GM18867 (cell line): ENCODE results near the gene ADAMTS13.

Source experiments
- ATAC-seq: cut with Tn5 transposase; IDR thresholded peaks from one replicate; pipeline ENCODE4 v1.9.1; 2021; ENCODE audit warnings: mild to moderate bottlenecking, moderate library complexity; ENCODE audit not compliant: unreplicated experiment

The ADAMTS13 gene

DNA sequence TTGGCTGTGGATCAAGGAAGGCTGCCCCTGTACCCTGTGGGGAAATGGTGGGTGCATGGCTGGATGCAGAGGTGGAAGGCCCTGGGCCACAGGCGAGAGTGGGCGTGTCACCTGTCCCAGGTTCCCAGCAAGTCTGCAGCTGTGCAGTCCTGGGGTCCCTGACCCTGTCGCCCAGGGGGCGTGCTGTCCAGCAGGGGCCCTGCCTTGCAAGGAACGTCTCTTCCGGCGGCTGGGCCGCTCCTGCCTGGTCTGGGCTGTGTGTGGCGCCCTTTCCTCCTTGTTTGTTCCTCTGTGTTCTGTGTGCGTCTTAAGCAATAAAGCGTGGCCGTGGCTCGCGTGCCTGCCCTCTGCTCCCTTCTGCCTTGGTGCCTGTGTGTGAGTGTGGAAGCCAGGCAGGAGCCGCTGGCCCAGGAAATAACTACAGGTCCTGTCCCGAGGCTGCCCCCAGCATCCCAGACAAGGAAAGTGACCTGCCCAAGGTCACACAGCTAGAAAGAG, 48.3 kb downstream of the ADAMTS13 start:
- ATAC-seq, result no peak

DNA sequence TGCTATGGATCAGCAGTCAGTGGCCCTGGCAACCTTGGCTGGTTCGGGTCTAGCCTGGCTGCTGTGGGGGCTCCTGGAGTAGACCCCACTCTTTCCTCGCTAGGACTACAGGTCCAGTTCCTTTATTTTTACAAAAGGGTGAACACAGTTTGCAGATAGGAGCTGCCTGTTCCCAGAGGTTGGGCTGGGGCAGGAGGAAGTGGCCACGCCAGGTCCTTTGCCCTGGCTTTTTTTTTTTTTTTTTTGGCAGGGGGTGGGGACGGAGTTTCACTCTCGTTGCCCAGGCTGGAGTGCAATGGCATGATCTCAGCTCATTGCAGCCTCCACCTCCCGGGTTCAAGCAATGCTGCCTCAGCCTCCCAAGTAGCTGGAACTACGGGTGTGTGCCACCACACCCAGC, 48.8 kb downstream of the ADAMTS13 start:
- no peak for ATAC-seq

DNA sequence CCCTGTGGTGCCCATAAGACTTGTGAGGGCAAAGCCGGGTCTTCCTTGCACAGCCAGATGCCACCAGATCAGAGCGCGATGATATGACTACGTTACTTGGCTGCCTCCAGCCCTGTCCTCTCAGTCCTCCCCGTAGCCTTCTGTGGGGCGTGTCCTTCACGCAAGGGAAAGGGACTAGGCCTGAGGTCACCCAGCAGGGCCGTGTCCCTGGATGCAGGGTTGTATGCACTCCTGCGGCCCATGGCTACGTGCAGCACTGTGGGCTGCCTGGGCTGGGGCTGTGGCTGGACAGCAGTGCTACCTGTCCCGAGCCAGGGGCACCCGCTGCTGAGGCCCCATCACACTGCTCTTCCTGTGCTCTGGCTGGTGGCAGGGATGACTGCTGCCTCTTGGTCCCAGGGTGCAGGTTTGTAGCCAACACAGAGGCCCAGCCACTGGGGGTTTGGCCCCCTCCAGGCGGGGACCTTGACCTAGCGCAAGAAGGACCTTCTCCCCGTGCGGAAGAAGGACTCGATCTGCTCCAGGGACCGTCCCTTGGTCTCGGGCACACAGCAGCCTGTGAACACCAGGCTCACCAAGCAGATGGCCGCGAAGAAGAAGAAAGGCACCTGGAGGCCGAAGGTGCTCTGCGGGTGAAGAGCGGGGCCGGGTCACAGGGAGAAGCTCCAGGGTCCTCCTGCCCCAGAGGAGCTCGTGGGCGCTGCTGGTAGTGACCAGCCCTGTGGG, 49.5 kb downstream of the ADAMTS13 start:
- ATAC-seq, result no peak

DNA sequence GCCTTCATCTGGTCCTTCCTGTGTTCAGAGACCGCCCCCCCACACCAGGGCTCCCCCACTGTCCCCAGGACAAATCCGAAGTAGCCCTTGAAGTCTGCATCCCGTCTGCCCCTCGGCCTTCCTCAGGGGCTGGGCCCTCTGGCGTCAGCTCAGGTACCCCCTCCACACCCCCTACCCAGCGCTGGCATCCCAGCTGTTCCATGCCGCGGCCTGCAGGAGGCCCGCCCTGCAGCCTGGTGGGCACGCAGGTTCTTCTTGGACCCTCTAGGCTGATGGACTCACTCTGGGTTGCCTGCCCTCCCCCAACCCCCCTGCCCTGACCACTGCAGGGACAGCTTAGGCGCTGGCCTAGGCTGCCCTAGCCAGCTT, 50.1 kb downstream of the ADAMTS13 start:
- no peak for ATAC-seq

DNA sequence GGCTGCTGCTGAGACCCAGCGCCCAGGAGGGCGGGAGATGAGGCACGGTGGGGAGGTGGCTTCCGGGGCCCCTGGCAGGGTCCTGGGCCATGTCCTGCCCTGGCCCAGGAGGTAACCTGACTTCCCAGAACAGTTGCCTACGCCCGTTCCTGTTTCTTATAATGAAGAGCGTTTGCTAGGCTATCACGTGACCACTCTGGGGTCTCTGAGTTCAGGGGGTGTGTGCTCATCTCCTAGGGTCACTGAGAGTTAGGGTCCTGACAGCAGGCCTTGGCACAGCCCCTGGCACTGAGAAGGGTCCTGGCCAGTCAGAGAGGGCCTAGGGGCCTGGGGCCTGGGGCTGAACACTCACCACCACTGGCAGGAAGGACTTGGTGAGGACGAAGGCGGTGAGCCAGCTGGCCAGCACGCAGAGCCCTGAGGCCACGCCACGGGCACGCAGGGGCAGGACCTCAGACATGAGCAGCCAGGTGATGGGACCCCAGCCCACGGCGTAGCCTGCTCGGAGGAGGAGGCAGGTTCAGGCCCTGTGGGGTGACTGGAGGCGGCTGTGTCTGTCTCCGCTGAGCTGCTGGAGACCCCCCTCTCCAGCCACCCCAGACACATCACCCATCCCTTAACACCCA, 50.7 kb downstream of the ADAMTS13 start:
- no peak for ATAC-seq

DNA sequence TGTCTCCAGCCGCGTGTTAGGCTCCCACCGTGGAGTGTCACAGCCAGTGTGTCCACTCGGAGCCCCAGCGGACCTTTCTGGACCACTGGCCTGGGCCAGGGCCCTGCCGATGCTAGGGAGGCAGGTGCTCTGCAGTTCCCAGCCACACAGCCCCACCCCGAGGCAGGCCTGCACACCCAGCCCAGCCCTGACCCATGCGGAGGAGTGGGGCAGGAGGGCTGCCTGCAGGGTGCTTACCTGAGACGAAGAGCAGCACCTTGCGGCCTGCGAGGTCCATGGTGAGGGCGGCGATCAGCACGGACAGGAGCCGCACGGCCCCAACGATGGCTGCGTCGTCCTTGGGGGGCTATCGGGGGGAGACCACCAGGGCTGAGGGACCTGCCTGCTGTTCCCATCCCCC, 51.6 kb downstream of the ADAMTS13 start:
- no peak for ATAC-seq

DNA sequence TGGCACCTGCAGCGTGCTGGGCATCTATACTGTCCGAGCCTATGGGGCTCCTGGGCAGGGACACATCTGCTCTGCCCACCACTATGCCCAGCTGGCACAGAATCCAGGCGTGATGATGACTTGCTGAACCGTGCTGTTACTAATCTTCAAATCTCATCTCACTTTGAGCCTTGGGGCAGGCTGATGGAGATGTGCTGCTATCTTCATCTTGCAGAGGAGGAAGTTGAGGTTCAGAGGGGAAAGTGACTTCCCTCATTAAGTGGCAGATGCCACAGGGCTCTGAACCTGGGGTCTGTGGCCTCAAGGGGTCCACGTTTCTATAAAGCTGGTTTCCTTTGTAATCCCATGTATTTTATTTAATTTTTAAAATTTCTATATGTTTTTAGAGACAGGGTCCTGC, 52.0 kb downstream of the ADAMTS13 start:
- ATAC-seq, result no peak

DNA sequence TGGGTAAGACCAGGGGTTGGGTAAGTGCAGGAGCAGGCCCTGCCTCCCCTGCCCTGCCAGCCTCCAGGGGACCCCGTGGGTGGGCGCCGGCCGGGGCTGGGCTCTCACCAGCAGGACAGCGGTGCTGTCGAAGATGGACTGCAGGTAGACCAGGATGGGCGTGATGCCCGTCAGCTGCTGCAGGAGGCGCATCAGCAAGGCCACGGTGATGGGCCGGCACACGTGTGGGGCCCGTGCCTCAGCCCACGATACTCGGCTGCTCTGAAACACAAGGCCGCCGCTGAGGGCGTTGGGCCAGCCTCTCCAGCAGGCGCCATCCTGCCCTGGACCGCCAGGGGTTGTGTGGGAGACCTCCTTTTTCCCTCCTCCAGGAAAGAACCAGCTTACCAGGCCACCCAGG, 52.7 kb downstream of the ADAMTS13 start:
- no peak for ATAC-seq

DNA sequence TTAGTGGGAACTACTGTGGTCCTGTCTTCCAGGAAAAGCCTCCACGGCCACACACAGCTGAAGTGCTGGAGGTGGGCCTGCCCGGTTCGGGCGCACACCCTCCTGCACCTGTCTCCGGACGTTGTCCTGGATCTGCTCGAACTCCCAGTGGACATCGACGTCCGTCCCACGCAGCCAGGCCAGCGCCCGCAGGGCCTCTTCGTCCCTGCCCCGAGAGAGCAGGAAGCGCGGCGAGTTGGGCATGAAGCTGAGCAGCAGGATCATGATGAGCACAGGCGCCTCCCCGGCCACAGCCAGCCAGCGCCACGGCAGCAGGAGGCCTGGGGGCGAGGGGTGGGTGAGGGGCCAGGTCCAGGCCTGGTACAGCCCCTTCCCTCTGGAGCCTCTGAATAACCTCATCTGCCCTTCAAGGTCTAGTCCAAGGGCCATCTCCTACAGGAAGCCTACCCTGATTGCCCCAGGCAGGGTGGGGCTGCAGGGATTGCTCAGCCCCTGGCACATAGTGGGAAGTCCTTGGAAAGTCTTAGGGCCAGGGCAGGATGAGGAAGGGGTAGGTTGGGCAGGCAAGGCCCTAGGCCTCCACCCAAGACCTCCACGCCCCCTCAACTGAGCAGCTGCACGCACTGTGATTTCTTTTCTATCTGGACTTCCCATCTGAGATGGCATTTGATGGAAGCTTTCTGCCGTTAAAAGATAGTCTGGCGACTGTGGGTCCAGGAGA, 53.3 kb downstream of the ADAMTS13 start:
- ATAC-seq, result no peak

DNA sequence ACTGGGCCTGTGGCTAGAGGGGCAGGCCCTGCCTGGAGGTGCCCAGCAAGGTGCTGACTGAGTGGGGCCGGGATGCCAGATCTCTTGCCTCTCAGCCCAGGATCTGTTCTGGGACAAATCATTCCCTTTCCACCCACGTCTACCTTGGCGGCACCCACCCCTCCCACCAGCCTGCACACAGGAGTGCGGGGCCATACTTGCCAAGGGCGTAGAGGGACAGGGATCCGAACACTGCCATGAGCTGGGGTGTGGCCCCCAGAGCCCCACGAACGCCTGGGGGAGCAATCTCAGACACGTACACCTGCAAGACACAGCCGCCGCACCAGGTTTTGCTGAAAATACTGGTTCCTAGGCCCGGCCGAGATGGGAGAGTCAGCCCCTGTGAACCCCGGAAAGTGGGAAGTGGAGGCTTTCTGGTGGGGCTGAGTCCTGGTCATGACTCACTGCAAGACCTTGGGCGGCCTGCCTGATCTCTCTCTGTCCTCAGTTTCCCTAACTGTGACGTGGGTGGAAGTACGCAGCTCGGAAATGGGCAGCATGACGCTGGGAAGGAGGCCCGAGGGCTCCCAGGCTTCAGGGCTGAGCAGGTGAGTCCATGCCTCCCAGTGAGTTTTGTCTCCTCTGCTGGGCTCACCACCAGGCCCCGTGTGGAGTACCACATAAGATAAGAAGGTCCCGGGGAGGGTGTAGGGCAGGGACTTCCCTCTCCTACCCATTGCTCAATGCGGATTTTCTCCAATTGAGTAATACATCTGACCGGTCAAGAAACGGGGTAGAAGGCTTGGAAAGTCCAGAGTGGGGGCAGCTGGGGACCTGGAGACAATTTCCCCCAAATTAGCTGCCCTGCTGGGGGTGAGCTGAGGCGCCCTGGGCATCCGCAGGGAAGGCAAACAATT, 54.1 kb downstream of the ADAMTS13 start:
- no peak for ATAC-seq

DNA sequence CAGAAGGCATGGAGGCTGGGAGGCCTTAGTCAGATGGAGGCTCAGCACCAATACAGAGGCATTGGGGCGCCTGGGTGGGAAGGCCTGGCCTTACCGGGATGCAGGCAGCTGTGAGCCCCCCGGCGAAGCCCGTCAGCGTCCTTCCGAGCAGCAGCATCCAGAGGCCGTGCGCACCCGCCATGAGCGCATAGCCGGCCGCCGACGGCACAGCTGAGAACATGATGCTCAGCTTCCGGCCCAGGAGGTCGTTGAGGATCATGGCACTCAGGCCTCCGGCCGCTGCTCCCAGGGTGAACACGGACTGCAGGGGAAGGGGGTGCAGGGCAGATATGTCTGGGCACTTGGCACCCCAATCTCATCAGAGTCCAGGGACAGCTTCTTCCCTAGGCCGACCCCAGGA, 54.8 kb downstream of the ADAMTS13 start:
- ATAC-seq, result no peak

DNA sequence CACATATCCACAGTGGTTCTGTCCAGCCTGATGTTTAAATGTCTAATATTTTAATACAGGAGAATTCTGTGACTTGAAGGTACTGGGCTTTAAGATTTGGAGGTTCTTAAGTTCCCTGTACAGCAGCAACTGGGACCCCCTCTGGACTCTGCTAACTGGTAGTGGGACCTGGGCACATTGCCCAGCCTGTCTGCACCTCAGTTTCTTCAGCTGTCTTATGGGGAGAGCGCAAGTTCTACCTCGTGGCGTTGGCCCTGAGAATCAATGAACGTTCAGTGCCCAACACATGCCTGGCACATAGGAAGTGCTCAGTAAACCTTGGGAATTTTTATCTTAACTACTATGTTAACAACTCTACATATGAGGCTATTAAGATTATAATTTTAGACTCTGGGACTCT, 55.3 kb downstream of the ADAMTS13 start:
- ATAC-seq, result no peak

DNA sequence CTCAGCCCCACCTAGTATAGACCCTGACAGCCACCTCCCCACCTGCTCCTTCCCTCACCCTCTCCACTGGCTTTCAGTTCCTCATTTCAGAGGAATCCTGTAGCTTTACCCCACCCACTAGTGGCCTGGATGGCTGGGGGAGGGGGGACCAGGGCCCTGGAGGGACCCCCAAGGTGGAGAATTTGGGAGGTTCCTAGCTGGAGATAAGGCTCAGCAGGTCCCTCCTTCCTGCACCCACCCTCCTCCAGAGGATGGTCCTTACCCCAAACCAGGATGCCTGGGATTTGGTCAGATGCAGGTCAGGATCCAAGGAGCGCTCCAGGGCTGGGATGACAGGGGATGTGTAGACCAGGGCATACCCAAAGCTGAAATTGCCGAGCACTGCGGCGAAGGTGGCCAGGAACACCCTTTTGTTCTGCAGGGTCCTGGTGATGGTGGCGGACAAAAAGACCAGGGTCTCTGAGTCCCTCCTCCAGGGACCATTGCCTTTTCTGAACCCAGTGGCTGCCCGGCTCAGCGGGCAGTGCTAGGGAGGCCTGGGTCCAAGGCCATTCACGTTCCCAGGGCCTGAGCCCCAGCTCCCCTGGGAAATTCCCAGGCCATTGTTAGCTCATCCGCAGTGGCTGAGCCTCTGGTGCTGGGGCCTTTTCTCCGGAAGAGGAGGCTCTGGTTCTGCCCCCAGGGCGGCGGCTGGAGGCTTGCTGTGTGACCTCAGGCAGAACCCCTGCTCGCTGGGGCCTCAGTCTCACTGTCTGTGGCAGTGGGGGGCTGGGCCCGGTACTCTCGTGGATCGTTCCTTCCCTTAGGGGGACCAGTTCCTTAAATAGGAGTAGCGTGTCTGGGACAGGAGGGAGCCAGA, 56.1 kb downstream of the ADAMTS13 start:
- ATAC-seq, result peak; percentile 30

DNA sequence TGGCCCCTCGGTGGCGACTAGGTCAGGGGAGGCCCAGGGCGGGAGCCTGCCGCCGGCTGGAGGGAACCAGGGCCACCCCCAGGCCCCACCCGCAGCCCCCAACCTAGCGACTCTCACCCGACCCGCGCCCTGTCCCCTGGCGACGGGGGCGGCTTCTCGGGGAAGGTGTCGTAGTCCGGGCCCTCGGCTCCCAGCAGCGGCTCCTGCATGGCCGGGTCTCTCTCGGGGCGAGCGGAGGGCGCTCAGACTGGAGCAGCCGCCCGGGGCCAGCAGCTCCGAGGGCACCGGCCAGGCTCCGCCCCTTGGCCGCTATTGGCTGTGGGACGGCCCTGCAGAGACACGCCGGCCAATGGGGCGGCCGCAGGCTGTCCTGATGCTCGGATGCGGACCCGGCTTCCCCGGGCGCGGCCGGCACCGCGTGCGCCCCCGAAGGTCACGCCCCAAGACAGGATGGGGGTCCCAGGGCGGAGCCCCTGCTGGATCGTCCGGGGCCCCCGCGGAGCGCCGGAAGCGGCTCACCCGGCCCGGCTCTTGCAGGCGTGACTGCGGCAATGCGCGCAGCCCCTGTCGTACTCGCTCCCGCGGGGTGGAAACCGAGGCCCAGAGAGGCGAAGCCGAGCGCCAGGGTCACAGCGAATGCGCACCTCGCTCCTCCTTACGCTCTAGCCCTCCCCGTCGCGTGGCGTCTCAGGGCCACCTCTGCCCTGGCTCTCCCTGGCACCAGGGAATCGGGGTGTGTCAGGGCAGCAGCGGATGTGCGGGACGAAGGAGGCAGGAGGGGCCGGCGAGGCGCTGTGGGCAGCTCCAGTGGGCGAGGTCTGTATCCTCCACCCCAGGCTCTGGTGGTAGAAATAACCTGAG, 56.9 kb downstream of the ADAMTS13 start, which contains the start of gene SLC2A6:
TSS of gene SLC2A6 (minus strand) at position 249 of the 861 bp plus-strand sequence. CDS start at position 209, 40 bp downstream.
- ATAC-seq, result peak; percentile 90

DNA sequence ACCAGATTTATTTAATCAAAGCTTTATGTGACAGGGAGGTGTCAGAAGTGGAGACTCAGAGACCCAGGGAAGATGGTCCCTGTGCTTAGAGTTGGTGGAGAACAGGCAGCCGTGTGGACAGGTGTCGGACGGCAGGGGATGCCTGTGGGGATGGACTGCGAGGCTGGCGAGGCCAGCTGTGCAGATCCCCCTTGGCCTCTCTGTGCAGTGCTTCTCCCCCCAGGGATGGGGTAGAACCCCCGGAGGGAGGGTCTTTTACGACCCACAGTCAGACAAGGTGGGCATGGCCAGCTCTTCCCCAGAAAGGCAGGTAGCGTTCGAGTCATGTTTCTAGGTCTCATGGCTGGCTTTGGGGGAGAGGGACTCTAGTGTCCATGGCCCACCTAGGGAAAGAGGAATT, 61.4 kb downstream of the ADAMTS13 start:
- ATAC-seq, result no peak

DNA sequence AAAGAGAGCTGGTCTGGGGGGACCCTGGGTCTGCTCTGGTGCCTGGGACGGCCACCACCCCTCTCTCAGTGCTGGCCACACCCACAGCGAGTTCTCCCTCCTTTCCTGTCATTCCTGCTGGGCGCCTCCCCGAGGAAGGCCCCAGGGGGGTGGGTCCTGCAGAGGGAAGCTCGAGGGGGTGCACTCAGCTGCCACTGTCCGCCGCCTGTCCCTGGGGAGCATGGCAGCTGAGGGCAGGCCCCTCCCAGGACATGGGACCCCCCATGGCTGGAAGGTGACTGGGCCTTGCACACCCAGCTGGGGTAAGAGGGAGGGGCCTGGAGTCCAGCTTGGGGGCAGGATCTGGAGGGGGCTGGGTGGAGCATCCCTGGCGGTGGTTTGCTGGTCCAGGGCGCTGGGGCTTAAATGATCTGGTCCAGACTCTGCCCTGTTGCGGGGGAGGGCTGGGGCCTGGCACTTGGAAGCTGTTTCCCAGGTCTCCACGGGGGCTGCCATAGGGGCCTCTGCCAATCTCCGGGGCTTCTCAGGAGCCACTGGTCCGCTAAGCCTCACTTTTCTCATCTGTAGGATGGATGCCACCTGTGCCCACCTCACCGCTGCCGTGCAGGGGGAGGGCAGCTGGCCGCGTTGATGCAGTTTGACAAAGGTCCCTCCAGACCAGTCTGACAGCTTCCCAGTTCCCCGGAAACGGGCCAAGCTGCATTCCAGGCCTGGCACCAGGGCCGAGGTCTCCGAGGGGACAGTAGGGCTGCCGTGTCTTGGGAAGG, 62.7 kb downstream of the ADAMTS13 start:
- no peak for ATAC-seq

DNA sequence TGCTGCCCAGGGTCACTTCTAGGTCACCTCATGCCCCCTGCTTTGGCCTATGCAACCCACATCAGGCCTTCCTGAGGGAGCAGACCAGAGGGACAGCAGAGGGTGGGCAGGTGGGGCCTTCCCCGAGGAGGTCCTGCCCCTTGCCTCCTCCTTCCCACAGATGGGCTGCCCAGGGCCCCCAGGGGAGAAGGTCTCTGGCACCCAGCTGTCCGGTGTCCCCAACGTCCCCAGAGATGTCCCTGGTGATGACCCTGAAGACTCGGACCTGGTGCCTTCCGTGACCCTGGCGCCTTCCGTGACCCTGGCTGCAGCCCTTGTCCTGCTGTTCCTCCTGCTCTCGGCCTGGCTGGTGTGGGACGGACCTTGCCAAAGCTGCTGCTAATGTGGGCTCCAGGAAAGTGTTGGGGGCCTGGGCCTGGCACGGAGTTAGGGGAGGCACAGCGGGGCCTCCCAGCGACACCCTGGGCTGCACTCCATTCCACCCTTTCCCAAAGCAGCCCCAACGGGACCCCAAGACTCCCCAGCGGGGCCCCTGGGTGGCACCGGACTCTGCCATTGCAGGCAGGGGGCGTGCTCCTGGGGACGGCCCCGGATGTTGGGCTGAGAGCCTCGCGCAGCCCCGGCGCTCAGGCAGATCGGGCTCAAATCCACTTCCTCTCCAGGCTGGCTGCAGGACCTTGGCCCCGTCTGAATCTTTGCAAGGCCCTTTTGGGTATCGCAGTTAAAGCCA, 63.5 kb downstream of the ADAMTS13 start:
- ATAC-seq, result no peak

DNA sequence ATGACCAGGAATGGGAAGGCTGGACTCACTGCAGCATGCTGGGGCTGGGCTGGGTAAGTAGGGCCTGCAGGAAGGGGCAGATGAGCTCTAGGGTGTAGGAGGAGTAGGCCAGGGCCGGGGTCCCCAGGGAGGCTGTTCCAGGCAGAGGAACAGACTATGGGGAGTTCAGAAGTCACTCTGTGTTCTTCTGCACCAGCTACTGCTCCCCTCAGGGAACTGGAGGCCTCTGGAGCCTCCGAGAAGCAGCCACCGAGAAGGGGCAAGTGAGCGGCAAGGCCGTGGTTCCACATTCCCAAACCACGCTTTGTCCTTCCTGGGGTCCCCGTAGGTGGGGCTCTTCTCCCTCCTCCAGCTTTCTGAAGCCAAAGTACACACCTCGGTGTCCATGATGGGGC, 65.2 kb downstream of the ADAMTS13 start:
- no peak for ATAC-seq
